NOMO-1 (cell line): ENCODE measurements around the gene DR1.
"Not testable (repeated sequence)": the region's sequence is repeated elsewhere in the genome, so short reads cannot be mapped to it uniquely, and the experiment has no call there.

Source experiments
- DNase-seq, 2 experiments: peaks; one replicate each; lab custom pipeline; 2025; ENCODE audit not compliant: unreplicated experiment in 2 of 2; lab: John Stamatoyannopoulos, UW

Gene DR1

DNA sequence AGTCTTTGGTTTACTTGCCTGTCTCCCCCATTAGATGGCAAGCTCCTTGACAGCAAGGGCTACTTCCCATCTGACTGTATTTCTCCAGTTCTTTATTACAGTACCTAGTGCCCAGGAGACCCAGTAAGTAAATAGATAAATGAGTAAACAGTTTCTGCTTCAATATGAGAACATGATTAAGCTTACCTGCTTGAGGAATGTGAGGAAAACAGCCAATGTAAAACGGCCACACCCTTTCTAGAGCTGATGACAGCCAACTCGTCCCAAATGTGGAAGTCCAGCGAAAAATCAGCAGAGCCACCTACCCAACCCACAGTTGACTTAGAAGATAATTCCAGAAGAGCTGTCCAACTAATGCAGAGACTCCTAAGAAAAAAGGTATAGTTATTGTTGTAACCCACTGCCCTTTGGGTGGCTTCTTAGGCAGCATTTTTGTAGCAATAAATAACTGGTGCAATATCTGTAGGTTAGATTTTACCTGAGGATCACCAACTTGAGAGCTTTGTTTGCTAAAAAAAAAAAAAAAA lies 6.5 kb upstream of the DR1 start:
- DNase-seq, result no peak

DNA sequence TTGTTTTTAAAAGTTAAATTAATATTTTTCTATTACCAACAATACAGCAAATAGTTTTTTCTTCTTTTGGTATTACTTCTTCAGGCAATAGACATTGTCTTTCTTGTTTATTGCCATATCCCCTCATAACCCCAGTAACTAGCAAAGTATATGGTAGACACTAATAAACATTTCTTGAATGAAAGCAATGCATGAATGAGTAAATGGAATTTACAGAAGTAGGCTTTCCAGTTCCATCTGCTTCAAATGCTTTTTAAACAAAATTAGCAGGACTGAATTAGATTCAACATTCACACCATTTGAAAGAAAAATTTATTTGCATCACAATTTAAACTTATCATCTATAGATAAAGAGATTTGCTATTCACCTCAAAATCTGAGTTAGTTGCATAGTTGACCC lies 5.6 kb upstream of the DR1 start:
- DNase-seq, result no peak

DNA sequence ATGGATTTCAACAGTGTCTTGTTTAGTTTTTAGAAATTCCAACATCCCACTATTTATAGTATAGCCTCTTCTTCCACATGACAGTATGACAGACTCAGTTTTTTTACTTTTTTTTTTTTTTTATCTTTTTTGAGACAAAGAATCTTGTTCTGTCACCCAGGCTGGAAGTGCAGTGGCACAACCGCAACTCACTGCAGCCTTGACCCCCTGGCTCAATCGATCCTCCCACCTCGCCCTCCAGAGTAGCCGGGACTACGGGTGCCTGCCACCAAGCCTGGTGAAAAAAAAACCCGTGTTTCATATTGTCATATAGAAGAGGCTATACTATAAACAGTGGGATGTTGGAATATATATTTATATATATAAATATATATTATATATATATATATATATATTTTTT lies 1.2 kb upstream of the DR1 start:
- DNase-seq, result no peak

DNA sequence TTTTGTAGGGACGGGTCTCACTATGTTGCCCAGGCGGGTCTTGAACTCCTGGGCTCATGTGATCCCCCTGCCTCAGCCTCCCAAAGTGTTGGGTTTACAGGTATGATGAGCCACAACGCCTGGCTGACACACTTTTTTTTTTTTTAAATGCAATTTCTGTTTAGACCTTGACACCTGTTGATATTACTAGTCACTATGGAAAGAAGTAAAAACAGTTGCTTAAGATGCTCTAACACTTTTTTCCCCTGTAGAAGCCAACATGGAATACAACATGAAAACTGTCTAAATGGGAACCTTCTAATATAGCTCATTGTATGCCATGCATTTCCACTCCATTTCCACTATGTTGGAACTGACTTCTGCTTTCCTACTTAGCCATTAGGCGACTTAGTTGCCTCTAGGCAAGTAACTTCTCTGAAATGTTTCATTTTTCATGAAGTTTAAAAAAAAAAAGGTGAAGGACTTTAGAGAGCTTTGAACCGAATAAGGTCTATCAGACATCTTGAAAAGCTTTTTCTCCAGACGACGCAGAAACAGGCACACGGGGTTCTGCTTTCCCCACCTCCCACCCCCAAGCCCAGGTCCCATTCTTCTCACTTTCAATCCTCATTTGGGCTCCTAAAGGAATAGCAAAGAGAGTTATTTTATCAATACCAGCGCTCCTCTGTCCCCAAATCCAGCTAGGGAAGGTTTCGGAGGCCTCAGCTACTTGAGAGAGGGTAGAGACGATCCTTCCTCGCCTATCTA lies 648 bp upstream of the DR1 start:
- DNase-seq, result peak in 1 of 2 experiments; percentile 46

DNA sequence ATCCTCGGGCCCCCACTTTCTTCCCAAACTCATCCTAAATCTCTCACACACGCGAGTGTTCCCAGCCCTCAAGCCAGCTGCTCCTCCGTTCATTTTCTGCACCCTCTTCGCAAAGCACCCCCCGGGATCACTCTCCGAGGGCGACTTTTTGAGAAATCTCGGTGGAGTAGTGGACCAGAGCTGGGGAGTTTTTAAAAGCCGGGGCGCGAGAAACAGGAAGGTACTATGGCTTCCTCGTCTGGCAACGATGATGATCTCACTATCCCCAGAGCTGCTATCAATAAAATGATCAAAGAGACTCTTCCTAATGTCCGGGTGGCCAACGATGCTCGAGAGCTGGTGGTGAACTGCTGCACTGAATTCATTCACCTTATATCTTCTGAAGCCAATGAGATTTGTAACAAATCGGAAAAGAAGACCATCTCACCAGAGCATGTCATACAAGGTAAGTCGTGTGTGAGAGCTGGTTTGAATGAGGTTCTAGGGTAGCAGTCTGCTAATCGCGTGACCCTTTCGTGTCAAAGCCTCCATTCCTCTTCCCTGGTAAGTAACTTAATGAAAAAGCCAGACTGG lies 800 bp downstream of the DR1 start:
- peak in 1 of 2 experiments; percentile 35 for DNase-seq

DNA sequence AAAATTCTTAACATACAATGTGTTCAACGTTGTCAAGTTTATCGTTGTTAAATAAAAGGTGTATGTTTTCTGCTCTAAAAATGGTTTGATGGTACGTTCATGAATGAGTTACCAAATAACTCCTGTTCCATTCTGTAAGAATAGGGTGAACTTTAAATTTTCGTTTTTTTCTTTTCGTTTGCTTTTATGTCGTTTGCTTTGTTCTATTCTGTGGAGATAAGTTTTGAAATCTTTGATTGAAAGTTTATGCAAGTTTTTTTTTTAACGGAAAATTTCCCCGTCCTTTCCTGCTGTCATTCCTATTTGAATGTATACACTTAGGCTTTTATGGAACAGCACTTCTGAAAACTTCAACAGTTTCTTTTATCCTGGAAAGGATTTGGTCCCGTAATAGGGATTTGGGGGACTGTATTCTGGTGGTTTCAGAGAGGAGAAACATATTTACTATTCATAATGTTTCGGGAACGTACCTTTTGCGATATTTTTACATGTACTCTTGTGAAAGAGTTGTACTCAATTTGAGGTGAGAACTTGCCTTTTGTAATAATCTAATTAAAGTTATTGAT lies 1.7 kb downstream of the DR1 start:
- no peak for DNase-seq

DNA sequence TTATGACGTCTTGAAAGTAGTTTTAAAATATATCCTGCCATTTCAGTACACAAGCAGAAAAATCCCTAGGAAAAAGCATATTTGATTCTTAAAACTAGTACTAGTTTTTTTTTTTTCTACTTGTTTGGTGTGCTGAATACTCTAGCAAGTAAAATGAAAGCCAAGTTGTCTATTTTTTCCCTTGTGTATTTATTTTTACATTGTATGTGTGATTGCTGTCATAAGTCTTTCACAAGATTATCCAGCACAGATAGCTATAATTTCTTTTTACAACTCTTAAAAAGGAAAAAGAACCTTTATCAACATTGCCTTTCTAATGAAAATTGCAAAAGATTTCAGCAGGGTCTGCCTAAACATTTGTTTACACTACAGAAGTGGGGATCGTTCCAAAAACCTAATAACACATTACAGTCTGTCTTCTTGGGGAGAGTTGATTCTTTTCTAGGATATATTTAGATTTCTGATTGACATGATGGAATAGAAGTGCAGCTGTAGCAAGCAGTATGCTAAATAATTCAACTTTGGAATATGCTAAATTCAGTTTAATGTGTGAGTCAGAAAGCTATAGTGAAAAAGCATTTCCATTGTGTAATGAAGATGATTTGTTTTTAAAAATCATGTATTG lies 2.5 kb downstream of the DR1 start:
- DNase-seq, result no peak

DNA sequence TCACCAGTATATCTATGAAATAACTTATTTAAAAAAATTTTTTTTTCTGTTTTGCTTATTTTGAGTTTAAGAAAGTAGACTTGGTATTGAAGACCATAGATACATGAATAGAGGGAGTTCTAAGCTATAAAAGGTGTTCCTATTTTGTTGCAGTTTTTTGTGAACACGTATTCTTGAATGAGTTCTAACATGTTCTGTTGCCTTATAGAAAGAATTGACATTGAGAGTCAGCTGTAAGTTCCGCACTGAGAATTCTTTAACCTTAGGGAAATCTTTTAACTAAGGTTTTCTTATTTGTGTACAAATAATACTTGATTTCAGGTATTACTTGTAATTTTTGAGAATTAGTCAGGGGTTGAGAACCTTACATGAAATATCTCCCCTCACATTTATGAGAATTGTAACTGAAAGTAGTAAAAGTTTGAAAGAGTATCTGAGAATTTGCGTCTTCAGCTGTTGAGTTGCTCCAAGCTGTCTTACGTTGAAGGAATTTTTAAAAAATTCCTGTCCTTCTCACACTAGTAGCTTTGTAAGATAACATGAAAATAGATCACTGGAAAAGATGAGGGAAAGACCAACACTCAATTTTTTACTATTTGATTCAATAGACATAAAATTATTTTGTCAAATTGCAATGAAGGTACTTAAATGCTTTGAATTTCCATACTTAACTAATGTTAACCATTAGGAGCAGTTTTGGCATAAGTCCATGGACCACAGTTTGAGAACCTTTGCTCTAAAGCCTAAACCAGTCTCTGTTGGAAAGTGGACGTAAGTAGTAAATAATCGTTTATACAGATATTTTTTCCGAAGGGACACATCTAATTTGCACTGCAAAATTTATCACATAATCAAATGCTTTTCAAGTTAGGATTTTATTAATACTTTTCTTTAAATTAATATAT lies 3.8 kb downstream of the DR1 start:
- no peak for DNase-seq

DNA sequence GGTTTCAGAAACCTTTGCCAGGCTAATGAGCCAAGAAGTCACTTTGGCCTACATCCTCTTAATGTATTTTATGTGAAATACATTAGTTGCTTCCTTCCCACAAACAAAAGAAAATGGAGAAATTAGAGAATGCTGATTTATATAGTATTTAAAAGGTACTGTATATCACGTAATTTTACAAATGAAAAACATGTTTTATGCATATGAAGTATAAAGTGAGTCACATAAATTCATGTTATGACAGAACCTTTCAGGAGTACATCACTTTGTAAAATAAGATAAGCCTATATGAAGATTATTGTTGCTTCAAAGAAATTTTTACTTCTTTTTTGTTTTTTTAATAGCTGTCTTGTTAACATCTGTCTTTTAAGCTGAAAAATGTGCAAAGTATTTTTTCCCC lies 4.6 kb downstream of the DR1 start:
- DNase-seq, result no peak

DNA sequence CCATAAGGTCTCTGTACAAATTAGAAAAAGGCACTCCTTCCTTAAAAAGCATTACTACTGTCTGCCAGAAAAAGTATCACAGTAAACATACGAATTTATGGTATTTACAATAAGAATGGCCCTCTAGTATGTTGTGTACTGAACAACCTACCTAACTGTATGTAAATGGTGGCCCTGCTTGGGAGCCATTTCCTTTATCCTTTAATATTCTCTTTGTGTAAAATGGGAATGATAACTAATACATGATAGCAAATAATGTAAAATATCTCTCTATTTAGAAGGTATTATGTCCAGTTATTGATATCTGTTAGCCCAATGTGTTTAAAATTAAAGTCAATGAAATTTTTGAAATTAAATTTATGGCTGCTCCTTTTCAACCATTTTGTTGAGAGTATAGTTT lies 5.2 kb downstream of the DR1 start:
- no peak for DNase-seq

DNA sequence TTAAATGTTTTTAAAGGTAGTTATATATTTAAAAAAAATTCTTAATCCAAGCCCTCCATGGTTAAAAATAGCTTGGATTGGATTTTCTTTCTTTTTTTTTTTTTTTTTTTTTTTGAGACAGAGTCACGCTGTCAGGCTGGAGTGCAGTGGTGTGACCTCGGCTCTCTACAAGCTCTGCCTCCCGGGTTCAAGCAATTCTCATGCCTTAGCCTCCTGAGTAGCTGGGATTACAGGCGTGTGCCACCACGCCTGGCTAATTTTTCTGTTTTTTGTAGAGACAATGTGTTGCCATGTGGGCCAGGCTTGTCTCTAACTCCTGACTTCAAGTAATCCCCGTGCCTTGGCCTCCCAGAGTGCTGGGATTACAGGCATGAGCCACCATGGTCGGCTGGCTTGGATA lies 5.6 kb downstream of the DR1 start:
- not testable (repeated sequence) for DNase-seq

DNA sequence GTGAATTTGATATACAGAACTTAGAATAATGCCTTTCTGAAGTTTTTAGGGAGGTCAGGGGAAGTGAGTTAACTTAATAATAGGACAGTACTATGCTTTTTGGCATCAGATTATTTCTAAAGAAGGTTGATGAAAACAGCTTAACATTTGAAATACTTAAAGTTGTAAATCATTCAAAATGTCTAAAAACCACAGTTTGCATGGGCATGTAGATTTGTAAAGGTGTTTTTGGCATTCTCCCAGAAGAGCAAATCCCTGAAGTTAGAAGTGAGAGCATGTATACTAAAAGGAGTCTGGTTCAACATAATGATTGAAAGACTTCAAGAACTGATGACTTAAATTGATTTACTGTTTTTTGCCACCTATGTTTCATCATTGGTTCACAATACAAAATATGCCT lies 6.7 kb downstream of the DR1 start:
- no peak for DNase-seq

DNA sequence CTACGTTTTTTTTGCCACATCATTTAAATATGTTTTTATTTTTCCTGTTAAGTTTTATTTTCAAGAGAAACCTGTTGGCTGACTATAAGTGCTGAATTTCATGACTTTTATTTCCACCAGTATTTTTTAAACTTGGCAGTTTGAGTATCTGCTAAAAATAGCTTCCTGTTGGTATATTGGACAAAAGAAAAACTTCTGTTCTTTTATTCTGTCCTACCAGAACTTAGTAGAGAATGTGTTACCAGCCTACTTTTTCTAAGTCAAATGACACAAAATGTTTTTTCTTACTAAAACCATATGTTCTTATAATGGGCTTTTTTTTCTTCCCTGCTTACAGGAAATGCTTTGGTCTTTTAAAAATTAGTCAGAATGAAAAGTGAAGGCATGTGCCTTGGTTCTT lies 7.6 kb downstream of the DR1 start:
- no peak for DNase-seq

DNA sequence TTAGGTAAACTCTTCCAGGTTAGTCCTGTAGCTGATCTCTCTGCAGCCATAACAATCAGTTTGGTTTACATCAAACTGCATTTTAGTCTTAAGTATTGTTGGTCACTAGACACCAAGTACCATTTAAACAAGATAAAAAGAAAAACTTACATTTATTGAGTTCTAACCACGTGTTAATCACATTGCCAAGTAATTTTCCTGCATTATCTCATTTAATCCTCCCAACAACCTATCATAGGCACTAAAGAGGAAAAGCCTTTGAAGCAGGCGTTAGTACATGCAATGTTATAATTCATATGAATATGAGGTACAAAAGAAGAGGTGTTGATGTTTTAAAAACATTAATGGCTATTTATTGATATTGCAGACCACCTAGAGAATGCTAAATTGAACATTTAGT lies 9.0 kb downstream of the DR1 start:
- no peak for DNase-seq

DNA sequence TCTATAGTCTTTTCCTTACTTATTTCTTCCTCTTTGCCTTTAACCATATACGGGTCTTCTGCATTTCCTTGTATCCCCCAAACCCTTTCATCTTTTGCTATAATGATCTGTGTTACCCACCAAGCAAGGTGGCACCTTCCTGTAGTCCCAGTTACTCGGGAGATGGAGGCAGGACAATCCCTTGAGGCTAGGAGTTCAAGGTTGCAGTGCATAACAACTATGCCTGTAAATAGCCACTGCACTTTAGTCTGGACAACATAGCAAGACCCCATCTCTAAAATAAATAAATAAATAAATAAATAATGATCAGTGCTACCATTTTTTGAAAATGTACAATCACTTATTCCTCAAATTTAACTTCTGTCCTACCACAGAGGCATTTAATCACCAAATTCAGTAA lies 11.5 kb downstream of the DR1 start:
- DNase-seq, result no peak

DNA sequence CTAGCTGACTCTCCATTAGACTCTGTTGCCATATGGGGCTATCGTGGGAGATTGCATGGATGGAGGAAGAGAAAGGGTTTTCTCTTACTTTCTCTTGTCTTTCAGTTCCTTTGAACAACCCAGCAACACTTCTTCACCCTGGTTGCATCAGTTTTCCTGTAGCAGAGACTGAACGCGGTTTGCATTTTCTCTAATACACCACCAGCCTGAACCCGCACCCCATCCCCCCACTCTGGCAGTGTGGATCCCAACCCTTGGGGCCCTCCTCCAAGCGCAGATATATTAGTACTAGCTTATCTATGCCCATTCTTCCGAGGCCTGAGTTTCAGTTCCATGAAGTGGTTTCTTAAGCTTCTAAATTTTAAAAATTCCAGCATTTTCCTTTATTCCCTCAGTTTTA lies 12.6 kb downstream of the DR1 start:
- peak; percentile 66 to 68 for DNase-seq

DNA sequence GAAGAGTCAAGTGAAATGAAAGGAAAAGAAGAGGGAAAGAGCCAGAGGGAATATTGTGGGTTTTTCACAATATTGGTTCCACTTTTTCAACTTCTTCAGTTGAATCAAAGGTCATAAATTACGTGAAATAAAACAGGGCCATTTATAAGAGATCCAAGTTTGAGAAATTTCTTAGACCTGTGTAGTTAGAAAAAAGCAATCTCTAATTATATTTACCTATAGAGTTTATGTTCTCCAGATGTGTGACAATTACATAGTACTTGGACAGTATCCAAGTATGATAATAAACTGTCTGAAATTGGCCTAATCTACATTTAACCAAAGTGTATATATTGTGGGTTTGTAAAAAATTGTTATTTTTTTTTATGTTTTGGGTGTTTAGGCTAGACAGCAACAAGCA lies 14.4 kb downstream of the DR1 start:
- DNase-seq, result no peak

DNA sequence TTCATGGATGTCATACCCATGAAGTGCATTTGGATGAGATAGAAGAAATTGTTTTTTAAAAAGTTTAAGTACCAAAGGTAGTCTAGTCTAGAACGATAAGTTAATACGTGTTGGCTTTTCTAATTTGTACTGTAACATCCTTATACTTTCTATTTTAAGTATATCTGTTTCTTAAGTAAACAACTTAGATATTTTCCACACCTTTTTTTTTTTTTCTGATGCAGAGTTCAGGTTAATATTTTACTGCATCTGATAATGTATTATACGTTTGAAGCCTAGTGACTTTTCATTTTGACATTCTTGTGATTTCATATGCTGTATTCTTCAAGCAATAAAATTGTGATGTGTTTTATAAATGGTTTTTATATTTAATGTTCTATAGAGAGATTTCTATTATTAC lies 16.5 kb downstream of the DR1 start:
- no peak for DNase-seq

DNA sequence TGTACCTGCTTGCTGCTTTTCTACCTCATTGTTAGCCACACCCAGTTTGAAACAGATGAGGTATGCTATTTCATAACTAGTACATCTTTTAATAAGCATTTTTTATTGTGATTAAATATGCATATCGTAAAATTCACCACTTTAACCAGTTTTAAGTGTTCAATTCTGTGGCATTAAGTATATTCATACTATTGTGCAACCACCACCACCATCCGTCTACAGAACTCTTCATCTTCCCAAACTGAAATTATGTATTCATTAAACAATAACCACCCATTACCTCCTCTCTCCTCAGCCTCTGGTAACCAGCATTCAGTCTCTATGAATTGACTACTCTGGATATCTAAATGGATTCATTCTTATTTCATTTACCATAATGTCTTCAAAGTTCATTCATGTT lies 20.1 kb downstream of the DR1 start:
- DNase-seq, result no peak

DNA sequence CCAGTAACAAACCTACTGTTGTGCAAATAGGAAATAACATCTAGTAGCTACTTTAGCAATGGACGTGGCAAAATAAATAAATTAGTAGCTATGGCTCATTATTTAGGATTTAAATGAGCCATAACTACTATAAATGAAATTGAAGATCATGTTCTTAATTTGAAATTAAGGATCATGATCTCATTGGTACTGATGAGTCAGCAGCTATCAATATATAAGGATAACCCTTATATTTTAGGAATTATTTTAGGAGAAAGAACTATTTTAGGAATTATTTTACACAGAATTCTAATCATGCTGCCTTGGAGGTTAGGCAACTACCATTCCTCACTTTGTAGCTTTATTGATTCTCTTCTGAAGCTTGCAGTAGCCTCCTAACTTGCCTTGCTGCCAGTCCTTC lies 24.0 kb downstream of the DR1 start:
- no peak for DNase-seq
